ENCODE results near the gene SULF2.
A peak's percentile ranks its signal among the peaks of the same experiment; 100 is the strongest.

The SULF2 gene

GRCh38 chr20:47629907-47630306, 155.4 kb downstream of the SULF2 start:
- no peak for DNase-seq (ENCODE audit: low read depth, low spot score)
- H3K36me3 ChIP-seq (ENCODE audit: insufficient read depth, insufficient read length, low read length), result peaks cover 40% of the 10 kb centered on the region
- no peak overlapping the region for H3K9ac ChIP-seq (ENCODE audit: insufficient read length, low read depth)
- no peaks in the 10 kb centered on the region for H3K4me1 ChIP-seq (ENCODE audit: insufficient read depth, insufficient read length)
- TF ChIP-seq SUZ12 (IDR thresholded peaks at IDR 0.05; ENCODE audit: extremely low read depth, insufficient read depth, insufficient read length) (no peak), YY1 (IDR thresholded peaks at IDR 0.05; ENCODE audit: insufficient read depth, insufficient read length) (no peak), ZNF274 (IDR thresholded peaks at IDR 0.05; ENCODE audit: low read depth, low read length) (no peak)
- H3K27me3 ChIP-seq (ENCODE audit: insufficient read depth, insufficient read length), result no peaks in the 10 kb centered on the region
- H3K4me3 ChIP-seq (ENCODE audit: insufficient read length, low read depth), result no peak overlapping the region
- no peaks in the 10 kb centered on the region for H3K9me3 ChIP-seq (ENCODE audit: insufficient read depth, low read length)

- Histone ChIP-seq H3K4me1 (ENCODE audit: insufficient read depth, insufficient read length) (peaks cover 4% of the 10 kb centered on the region), H3K9ac (ENCODE audit: insufficient read length, low read depth) (no peak overlapping the region), H3K9me3 (ENCODE audit: insufficient read depth, low read length) (no peaks in the 10 kb centered on the region), H3K36me3 (ENCODE audit: insufficient read depth, insufficient read length, low read length) (peaks cover 46% of the 10 kb centered on the region), H3K4me3 (ENCODE audit: insufficient read length, low read depth) (no peak overlapping the region), H3K27me3 (ENCODE audit: insufficient read depth, insufficient read length) (no peaks in the 10 kb centered on the region)
- no peak for DNase-seq (ENCODE audit: low read depth, low spot score)
- TF ChIP-seq YY1 (IDR thresholded peaks at IDR 0.05; ENCODE audit: insufficient read depth, insufficient read length), result no peak
- TF ChIP-seq ZNF274 (IDR thresholded peaks at IDR 0.05; ENCODE audit: low read depth, low read length), result no peak
- TF ChIP-seq SUZ12 (IDR thresholded peaks at IDR 0.05; ENCODE audit: extremely low read depth, insufficient read depth, insufficient read length), result no peak
These were observed 157.7 kb downstream of the SULF2 start for GRCh38 chr20:47627540-47627939.

- H3K9me3 ChIP-seq (ENCODE audit: insufficient read depth, low read length), result no peaks in the 10 kb centered on the region
- H3K4me1 ChIP-seq (ENCODE audit: insufficient read depth, insufficient read length), result peaks cover 4% of the 10 kb centered on the region
- H3K4me3 ChIP-seq (ENCODE audit: insufficient read length, low read depth), result no peak overlapping the region
- H3K36me3 ChIP-seq (ENCODE audit: insufficient read depth, insufficient read length, low read length), result peaks cover 35% of the 10 kb centered on the region
- no peaks in the 10 kb centered on the region for H3K27me3 ChIP-seq (ENCODE audit: insufficient read depth, insufficient read length)
- H3K9ac ChIP-seq (ENCODE audit: insufficient read length, low read depth), result no peak overlapping the region
- no peak for TF ChIP-seq SUZ12 (IDR thresholded peaks at IDR 0.05; ENCODE audit: extremely low read depth, insufficient read depth, insufficient read length)
- TF ChIP-seq ZNF274 (IDR thresholded peaks at IDR 0.05; ENCODE audit: low read depth, low read length), result no peak
- no peak for TF ChIP-seq YY1 (IDR thresholded peaks at IDR 0.05; ENCODE audit: insufficient read depth, insufficient read length)
- no peak for DNase-seq (ENCODE audit: low read depth, low spot score)
These were observed 162.1 kb downstream of the SULF2 start for GRCh38 chr20:47623206-47623605.

- DNase-seq (ENCODE audit: low read depth, low spot score), result no peak
- no peak overlapping the region for H3K4me3 ChIP-seq (ENCODE audit: insufficient read length, low read depth)
- H3K4me1 ChIP-seq (ENCODE audit: insufficient read depth, insufficient read length), result peaks cover 4% of the 10 kb centered on the region
- TF ChIP-seq ZNF274 (IDR thresholded peaks at IDR 0.05; ENCODE audit: low read depth, low read length) (no peak), YY1 (IDR thresholded peaks at IDR 0.05; ENCODE audit: insufficient read depth, insufficient read length) (no peak), SUZ12 (IDR thresholded peaks at IDR 0.05; ENCODE audit: extremely low read depth, insufficient read depth, insufficient read length) (no peak)
- no peak overlapping the region for H3K9ac ChIP-seq (ENCODE audit: insufficient read length, low read depth)
- no peaks in the 10 kb centered on the region for H3K27me3 ChIP-seq (ENCODE audit: insufficient read depth, insufficient read length)
- no peaks in the 10 kb centered on the region for H3K9me3 ChIP-seq (ENCODE audit: insufficient read depth, low read length)
- peaks cover 25% of the 10 kb centered on the region for H3K36me3 ChIP-seq (ENCODE audit: insufficient read depth, insufficient read length, low read length)
These were observed 163.1 kb downstream of the SULF2 start for GRCh38 chr20:47622118-47622665.

- Histone ChIP-seq H3K27me3 (ENCODE audit: insufficient read depth, insufficient read length) (no peaks in the 10 kb centered on the region), H3K9ac (ENCODE audit: insufficient read length, low read depth) (no peak overlapping the region), H3K4me1 (ENCODE audit: insufficient read depth, insufficient read length) (peaks cover 4% of the 10 kb centered on the region), H3K36me3 (ENCODE audit: insufficient read depth, insufficient read length, low read length) (peaks cover 19% of the 10 kb centered on the region), H3K9me3 (ENCODE audit: insufficient read depth, low read length) (no peaks in the 10 kb centered on the region), H3K4me3 (ENCODE audit: insufficient read length, low read depth) (no peak overlapping the region)
- peak; percentile 35 for DNase-seq (ENCODE audit: low read depth, low spot score)
- TF ChIP-seq YY1 (IDR thresholded peaks at IDR 0.05; ENCODE audit: insufficient read depth, insufficient read length) (no peak), ZNF274 (IDR thresholded peaks at IDR 0.05; ENCODE audit: low read depth, low read length) (no peak), SUZ12 (IDR thresholded peaks at IDR 0.05; ENCODE audit: extremely low read depth, insufficient read depth, insufficient read length) (no peak)
These were observed 164.2 kb downstream of the SULF2 start for GRCh38 chr20:47620808-47621805.

- Histone ChIP-seq H3K4me1 (ENCODE audit: insufficient read depth, insufficient read length) (no peaks in the 10 kb centered on the region), H3K9ac (ENCODE audit: insufficient read length, low read depth) (no peak overlapping the region), H3K9me3 (ENCODE audit: insufficient read depth, low read length) (no peaks in the 10 kb centered on the region), H3K4me3 (ENCODE audit: insufficient read length, low read depth) (no peak overlapping the region), H3K27me3 (ENCODE audit: insufficient read depth, insufficient read length) (no peaks in the 10 kb centered on the region), H3K36me3 (ENCODE audit: insufficient read depth, insufficient read length, low read length) (peaks cover 7% of the 10 kb centered on the region)
- TF ChIP-seq SUZ12 (IDR thresholded peaks at IDR 0.05; ENCODE audit: extremely low read depth, insufficient read depth, insufficient read length) (no peak), ZNF274 (IDR thresholded peaks at IDR 0.05; ENCODE audit: low read depth, low read length) (no peak), YY1 (IDR thresholded peaks at IDR 0.05; ENCODE audit: insufficient read depth, insufficient read length) (no peak)
- no peak for DNase-seq (ENCODE audit: low read depth, low spot score)
These were observed 166.8 kb downstream of the SULF2 start for GRCh38 chr20:47618479-47618878.

GRCh38 chr20:47614703-47615309, 170.5 kb downstream of the SULF2 start:
- TF ChIP-seq SUZ12 (IDR thresholded peaks at IDR 0.05; ENCODE audit: extremely low read depth, insufficient read depth, insufficient read length) (no peak), ZNF274 (IDR thresholded peaks at IDR 0.05; ENCODE audit: low read depth, low read length) (no peak), YY1 (IDR thresholded peaks at IDR 0.05; ENCODE audit: insufficient read depth, insufficient read length) (no peak)
- no peak overlapping the region for H3K4me3 ChIP-seq (ENCODE audit: insufficient read length, low read depth)
- H3K9me3 ChIP-seq (ENCODE audit: insufficient read depth, low read length), result no peaks in the 10 kb centered on the region
- no peaks in the 10 kb centered on the region for H3K4me1 ChIP-seq (ENCODE audit: insufficient read depth, insufficient read length)
- no peak for DNase-seq (ENCODE audit: low read depth, low spot score)
- no peaks in the 10 kb centered on the region for H3K36me3 ChIP-seq (ENCODE audit: insufficient read depth, insufficient read length, low read length)
- no peak overlapping the region for H3K9ac ChIP-seq (ENCODE audit: insufficient read length, low read depth)
- no peaks in the 10 kb centered on the region for H3K27me3 ChIP-seq (ENCODE audit: insufficient read depth, insufficient read length)
